ENCODE measurements around the gene MRTO4.

Gene MRTO4

DNA sequence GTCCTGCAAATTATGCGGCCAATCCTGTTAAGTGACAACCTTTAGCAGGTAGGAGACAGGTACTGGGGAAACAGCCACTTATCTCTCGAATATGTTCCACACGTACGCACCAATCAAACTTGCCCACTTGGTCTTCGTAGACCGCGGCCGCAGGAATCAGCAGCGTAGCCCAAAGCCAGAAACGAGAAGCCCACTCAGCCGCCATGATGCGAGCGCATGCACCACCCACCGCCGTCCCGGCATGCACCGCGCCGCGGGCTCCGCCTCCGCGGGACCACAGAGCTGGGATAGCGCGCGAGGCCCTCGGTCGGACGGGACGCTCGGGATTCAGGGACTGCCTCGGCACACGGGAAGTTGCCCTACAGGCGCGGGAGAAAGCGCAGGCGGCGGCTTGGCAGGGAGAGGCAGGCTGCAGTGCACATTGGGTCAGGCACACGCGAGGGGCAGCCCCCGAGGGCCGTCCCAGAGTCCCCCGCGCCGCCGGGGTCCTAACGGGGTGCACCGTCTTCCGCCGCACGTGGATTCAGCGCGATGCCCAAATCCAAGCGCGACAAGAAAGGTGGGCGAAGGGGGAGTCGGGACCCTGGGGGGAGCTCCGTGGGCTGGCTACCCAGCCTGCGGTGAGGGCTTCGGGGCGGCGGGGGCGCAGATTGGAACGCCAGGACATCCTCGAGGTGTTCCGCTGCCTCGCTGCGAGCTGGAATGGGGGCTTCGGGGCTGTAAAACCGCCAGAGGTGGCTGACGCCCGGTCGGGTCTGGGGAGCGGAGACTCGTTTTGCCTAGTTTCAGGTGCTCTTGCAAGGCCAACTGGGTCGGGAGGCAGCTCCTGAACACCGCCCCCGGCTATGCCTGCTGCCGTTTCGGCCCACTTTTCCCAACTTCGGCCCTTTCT is at the start of gene MRTO4, which contains the start of gene EMC1:
TSS of gene MRTO4 (plus strand) at position 501 of the 892 bp plus-strand sequence. CDS start at position 532, 31 bp downstream.
TSS of gene EMC1 (minus strand) at position 220 of the 892 bp plus-strand sequence. CDS start at position 205, 15 bp downstream.
- peak within 1 kb of the TSS; percentile 99 for H3K4me3 ChIP-seq (ENCODE audit: low read length)
- DNase-seq (ENCODE audit: low read depth) = peak; percentile 44
- TF ChIP-seq, protein P1, sequence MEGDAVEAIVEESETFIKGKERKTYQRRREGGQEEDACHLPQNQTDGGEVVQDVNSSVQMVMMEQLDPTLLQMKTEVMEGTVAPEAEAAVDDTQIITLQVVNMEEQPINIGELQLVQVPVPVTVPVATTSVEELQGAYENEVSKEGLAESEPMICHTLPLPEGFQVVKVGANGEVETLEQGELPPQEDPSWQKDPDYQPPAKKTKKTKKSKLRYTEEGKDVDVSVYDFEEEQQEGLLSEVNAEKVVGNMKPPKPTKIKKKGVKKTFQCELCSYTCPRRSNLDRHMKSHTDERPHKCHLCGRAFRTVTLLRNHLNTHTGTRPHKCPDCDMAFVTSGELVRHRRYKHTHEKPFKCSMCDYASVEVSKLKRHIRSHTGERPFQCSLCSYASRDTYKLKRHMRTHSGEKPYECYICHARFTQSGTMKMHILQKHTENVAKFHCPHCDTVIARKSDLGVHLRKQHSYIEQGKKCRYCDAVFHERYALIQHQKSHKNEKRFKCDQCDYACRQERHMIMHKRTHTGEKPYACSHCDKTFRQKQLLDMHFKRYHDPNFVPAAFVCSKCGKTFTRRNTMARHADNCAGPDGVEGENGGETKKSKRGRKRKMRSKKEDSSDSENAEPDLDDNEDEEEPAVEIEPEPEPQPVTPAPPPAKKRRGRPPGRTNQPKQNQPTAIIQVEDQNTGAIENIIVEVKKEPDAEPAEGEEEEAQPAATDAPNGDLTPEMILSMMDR (conservative IDR thresholded peaks at IDR 0.05; ENCODE audit: low read depth, low read length) = no peak

DNA sequence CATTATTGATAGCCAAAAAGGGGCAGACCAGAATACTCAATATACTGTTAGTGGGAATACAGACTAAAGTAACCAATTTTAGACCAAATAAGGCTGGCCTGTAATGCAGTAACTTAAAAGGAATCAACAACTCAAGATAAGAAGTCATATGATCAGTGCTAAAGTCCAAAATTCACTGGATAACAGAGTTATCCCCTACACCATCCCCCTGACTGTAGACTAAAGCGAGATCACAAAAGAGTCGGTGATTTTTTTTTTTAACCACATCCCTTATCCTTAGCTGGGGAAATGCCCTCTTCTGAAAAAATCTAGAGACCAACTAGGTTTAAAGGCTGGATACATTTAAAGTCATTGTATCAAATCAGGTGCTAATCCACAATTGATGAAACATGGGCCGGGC is 49.2 kb upstream of the MRTO4 start:
- TF ChIP-seq, protein P1 (conservative IDR thresholded peaks at IDR 0.05; ENCODE audit: low read depth, low read length) = no peak
- no peak for DNase-seq (ENCODE audit: low read depth)
- no peak overlapping the region for H3K4me3 ChIP-seq (ENCODE audit: low read length)

DNA sequence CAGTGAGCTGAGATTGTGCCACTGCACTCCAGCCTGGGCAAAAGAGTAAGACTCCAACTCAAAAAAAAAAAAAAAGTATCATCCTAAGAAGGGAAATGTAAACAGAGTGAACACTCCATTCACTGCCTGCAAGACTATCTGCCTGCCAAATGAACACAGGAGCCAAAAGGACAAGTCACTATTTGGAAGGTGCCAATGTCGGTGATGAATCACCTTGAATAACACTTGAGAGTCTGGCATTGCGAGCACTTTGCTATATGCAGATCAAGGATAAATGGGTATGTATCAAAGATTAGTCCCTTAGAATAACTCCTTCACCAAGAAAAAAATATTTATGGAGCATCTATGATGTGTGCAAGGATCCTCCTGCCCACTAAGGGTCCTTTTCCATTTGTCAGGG is 48.2 kb upstream of the MRTO4 start:
- no peak for DNase-seq (ENCODE audit: low read depth)
- H3K4me3 ChIP-seq (ENCODE audit: low read length) = no peak overlapping the region
- TF ChIP-seq, protein P1 (conservative IDR thresholded peaks at IDR 0.05; ENCODE audit: low read depth, low read length) = no peak

DNA sequence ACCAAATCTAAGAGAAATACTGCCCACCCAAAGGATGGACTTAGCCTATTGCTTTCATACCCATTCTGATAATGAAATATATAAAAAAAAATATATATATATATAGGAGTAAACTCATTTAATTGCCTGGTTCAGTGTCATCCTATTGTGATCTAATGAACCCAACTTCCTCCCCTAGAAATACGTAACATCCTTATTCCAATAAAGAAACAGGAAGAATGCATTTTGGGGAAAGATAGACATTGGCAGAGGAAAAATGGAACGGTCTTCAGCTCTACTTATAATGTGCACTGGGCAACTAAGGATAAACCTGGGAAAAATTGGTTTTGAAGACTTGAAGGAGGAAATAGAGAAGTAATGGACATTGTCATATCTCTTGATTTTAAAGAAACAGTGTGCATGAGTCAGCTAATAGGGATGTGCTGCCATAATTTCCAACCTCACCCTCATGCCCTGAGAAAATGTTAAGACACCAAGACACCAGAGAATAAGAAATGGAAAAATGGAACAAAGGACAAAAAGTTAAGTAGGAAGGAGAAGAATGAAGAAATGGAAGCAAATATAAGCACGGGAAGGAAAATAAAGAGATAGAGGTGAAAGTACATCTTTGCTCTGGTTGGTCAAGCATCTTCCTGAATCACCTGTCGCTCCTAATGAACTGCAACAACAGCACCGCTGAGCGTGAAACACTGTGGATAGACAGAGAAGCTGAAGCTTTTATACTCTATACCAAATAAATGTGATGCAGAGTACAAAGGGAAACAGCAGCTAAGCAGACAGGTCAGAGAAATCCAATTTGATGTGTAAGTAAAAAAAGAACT is 46.9 kb upstream of the MRTO4 start:
- no peak overlapping the region for H3K4me3 ChIP-seq (ENCODE audit: low read length)
- no peak for DNase-seq (ENCODE audit: low read depth)
- TF ChIP-seq, protein P1 (conservative IDR thresholded peaks at IDR 0.05; ENCODE audit: low read depth, low read length) = no peak

DNA sequence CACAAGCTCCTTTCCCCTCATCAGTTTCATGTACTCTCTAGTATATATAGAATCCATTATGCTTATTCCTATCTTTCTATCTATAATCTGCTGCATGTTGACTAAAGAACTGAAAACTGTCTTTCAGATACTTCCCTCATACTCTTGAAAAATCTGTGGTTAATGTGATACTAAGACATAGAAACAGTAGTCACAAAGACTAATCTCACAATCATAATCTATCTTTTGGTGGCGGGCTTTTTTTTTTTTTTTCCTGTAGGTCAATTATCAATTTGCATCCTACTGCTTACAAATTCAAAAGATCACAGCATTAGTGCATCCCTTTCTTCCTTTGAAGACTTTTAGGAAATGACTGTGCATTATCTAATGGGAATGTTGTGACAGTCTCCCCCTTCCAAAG is 46.2 kb upstream of the MRTO4 start:
- TF ChIP-seq, protein P1 (conservative IDR thresholded peaks at IDR 0.05; ENCODE audit: low read depth, low read length) = no peak
- no peak for DNase-seq (ENCODE audit: low read depth)
- no peak overlapping the region for H3K4me3 ChIP-seq (ENCODE audit: low read length)

DNA sequence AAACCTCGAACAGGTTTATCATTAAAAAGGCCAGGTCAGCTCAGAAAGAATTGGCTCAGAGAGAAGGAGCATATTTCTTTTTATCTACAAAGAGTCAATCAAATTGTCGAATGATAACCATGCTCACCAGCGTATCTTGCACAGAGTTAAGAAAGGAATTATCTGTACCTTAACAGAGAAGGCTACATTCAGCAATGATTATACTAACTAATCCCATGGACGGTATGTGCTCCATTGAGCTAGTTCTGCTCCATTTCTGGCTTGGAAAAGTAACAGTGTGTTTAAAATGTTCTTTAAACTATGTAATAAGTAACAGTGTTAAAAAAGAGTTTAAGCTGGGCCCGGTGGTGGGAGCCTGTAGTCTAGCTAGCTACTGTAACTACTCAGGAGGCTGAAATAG is 45.8 kb upstream of the MRTO4 start:
- H3K4me3 ChIP-seq (ENCODE audit: low read length) = no peak overlapping the region
- TF ChIP-seq, protein P1 (conservative IDR thresholded peaks at IDR 0.05; ENCODE audit: low read depth, low read length) = no peak
- DNase-seq (ENCODE audit: low read depth) = no peak
